GM18502 (cell line): ENCODE data around the gene RETN.

Source experiments
- ATAC-seq: cut with Tn5 transposase; IDR thresholded peaks from one replicate; pipeline ENCODE4 v1.9.1; 2021; ENCODE audit warnings: mild to moderate bottlenecking; ENCODE audit not compliant: unreplicated experiment, poor library complexity

Gene RETN

DNA sequence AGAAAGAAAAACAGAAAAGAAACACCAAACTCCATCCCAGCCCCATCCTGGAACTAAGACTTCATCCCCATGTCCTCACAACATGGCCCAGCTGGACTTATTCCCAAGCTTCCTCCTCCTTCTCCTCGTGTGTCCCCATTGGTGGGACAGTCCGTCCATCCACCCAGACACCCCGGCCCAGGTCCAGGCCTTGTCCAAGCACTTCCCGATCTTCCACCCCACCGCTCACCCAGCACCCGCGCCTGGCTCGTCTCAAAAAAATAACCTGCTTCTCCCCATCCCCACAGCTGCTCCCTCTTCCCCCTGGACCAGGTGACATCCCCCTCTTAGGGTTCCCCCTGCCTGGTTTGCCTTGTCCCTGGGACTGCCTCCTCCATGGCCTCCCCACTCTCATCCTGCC lies 34.5 kb downstream of the RETN start:
- no peak for ATAC-seq

DNA sequence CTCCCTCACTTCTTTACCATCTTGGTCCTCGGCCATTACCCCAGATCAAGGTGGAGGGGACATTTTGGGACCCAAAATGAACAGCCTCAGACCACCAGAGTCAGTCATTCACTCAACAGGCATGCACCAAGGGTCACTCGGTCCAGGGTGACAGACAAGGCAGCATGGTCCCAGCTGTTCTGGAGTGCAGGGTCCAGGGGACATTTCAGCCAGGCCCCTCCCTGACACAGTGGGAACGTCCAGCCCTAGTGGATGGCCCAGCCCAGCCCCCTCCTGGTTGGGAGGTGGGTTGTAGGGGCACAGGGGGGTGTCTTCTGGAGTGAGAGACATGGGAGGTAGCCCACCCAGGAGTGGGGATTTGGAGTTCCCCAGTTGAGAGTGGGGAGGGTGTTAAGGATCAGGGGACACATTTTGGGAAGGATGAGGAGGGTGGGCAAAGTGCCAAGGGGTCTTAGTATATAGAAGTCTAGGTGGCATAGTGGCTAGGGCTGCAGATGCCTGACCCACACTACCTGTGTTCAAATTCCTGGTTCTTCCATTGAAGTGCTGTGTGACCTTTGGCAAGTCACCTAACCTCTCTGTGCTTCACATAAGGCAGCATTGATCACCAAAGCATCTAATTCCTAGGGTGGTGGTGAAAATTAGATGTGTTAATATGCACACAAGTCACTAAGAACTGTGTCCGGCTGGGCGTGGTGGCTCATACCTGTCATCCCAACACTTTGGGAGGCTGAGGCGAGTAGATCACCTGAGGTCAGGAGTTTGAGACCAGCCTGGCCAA lies 35.6 kb downstream of the RETN start:
- ATAC-seq: no peak

DNA sequence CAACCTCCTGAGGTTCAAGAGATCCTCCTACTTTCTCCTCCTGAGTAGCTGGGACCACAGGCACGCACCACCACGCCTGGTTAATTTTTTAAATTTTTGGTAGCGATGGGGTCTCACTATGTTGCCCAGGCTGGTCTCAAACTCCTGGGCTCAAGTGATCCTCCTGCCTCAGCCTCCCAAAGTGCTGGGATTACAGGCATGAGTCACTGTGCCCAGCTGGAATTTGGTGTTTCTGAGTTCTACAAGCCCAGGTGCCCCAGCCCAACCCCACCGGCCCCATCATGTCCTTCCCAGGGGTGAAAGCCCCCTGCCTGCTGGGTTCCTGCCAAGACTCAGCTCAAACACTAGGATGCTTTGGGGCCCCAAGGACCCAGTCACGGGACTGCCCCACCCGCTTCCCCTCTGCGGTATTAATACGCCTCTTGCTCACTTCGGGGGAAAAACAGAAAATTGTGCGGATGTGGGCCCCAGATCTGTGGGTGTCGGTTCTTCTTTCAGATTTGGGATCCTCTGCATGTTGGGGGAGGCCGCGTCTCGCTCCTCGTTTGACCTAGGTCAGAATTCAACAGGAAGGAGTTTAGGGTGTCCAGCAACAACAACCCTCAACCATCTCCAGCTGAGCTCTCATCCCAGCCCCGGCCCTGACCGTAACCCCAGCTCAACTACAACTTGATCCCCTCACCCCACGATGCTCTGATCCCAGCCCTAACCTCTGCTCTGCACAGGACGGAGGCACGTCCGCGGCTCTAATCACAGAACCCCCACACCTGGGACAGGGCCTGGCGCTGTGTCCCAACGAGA lies 36.7 kb downstream of the RETN start:
- peak; percentile 60 for ATAC-seq

DNA sequence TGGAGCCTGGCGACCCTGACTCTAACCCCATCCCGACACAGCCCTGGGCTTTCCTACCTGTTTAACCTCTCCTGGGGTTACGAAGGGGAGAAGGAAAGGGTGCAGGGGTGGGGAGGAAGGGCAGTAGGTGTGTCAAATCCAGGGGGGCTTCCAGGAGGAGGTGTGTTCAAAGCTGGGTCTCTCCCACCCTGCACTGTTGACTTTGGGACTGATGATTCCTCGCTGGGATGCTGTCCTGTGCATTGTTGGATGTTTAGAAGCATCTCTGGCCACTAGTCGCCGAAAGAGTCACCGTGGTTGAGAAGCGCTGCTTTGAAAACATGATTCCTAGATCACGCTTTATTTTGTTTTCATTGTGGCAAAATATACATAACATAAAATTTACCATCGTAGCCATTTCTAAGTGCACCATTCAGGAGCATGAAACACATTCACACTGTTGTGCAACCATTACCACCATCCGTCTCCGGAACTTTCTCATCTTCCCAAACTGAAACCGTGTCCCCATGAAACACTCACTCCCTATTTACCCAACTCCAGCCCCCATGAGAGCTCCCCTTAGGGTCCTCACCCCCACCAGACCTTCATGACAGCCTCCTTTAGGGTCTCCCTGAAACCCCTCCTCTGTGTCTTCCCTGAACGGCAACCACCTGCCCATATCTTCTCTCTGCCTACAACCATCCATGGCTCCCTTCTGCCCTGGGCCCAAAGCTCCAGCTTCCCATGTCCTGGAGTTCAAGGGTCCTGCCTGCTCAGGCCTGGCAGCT lies 37.5 kb downstream of the RETN start:
- no peak for ATAC-seq

DNA sequence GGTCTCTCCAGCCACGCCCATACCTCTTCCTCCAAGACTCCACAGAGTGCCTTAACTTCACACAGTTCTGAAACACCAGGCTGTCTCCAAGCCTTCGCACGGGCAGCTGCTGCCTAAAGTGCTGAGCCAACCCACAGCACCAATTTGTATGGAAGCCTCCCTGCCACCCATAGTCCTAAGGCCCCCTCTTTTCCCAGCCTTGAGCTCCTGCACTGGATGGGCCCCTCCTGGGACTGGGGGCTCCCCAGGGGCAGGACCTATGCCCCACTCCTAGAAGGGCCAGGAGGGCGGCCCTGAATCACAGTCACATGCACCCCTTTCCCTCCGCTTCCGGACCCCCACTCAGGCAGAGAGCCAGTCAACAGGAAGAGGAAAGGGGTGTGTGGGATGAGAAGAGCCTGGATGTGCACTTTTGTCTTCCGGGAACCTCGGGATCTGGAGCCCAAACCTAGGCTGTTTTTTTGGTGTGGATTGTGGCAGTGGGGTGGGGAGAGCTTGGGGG lies 38.2 kb downstream of the RETN start:
- no peak for ATAC-seq

DNA sequence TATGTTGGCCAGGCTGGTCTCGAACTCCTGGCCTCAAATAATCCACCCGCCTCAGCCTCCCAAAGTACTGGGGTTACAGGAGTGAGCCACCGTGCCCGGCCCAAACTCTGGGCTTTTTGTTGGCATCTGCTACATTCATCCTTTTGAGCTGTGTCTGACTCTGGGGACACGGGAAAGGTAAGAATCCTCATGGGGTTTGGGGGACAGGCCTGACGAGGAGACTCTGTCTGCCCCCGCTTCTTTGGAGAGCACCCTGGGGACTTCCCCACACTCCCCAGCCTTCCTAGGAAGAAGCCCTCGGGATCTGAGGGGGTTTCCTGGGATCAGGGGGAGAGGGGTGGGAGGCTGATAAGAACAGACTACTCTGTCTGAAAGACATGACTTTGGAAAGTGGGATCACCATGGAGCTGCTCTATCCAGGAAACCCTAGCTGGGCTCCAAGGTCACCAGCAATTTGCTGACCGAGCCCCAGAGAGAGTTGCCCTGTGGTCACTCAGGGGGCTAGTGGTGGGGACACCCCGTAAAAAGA lies 41.1 kb downstream of the RETN start:
- ATAC-seq: no peak

DNA sequence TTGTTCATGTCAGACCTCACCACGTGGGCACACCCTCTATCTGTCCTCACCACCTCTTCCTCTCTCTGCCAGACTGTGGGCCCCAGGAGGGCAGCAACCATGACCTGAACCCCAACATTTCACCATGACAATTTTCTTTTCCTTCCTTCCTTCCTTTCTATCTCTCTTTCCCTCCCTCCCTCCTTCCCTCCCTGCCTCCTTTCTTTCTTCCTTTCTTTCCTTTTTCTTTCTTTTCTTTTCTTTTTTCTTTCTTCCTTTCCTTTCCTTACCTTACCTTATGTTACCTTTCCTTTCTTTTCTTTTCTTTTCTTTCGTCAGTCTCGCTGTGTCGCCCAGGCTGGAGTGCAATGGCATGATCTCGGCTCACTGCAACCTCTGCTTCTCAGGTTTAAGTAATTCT lies 41.8 kb downstream of the RETN start:
- ATAC-seq: no peak

DNA sequence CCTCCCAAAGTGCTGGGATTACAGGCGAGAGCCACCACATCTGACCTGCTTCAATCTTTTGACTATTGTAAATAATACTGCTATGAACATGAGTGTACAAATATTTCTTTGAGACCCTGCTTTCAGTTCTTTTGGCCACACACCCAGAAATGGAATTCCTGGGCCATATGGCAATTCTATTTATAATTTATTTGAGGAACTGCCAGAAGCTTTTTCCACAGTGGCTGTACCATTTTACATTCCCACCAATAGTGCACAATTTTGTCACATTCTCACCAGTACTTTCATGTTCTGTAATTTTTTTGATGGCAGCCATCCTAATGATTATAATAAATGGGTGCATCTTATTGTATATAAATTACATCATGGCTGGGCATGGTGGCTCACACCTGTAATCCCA lies 46.8 kb downstream of the RETN start:
- no peak for ATAC-seq

DNA sequence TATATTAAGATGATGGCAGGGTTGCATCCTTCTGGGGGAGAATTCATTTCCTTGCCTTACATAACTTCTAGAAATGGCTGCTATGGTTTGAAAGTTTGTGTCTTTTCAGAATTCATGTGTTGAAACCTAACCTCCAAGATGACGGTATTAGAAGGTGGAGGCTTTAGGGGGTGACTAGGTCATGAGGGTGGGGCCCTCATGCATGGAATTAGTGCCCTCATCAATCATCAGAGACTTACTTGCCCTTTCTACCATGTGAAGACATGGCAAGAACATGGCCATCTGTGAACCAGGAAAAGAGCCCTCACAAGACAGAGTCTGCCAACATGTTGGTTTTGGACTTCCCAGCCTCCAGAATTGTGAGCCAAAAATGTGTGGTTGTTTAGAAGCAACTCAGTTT lies 47.9 kb downstream of the RETN start:
- ATAC-seq: no peak

DNA sequence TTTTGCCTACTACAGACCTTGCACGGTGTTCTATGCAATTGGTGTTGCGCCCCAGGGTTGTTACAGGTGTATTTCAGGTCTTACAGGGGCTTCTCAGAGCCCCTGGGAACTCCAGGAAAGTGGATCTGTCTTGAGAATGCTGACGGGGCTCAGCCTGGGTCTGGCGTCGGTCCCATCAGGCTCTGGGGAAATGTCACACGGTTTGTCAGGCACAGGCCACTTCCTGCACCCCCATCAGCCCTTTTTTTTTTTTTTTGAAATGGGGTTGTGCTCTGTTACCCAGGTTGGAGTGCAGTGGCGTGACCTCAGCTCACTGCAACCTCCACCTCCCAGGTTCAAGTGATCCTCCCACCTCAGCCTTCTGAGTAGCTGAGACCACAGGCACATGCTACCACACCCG lies 49.8 kb downstream of the RETN start:
- no peak for ATAC-seq
